Spleen (tissue), 11 donors: ENCODE data around the gene EME1. TPM values are rescaled to one million over a fixed set of nuclear protein-coding genes. Genes with fewer than 3 reads are reported as not detected.
"Not testable (repeated sequence)": the region's sequence is repeated elsewhere in the genome, so short reads cannot be mapped to it uniquely, and the experiment has no call there.

Experiments used
- DNase-seq: peaks from one replicate; pipeline ENCODE4 v3.0.0-alpha.2; 2020
- H3K27ac ChIP-seq, 8 donors: fragments of 200-600 bp; sonication (generic) in 7 of 8; 1 replicate in 4 of 8; 2 replicates in 4 of 8; pipeline versions ENCODE4 v1.5.0 to v1.8.0; 2016 to 2021; ENCODE audit warnings: inconsistent platforms in 4 of 8, mild to moderate bottlenecking in 4 of 8, moderate library complexity in 1 of 8
- H3K27me3 ChIP-seq, 7 donors: fragments of 200-600 bp; sonication (generic) in 6 of 7; replicated peaks in 1 of 7; 1 replicate in 4 of 7; 2 replicates in 3 of 7; pipeline versions ENCODE4 v1.5.0 to v1.8.0; 2016 to 2021; ENCODE audit warnings: inconsistent platforms in 3 of 7, mild to moderate bottlenecking in 1 of 7
- H3K36me3 ChIP-seq, 6 donors: fragments of 200-600 bp; sonication (generic) in 5 of 6; 1 replicate in 4 of 6; 2 replicates in 2 of 6; pipeline versions ENCODE4 v1.5.0 to v1.8.0; 2016 to 2021; ENCODE audit warnings: inconsistent platforms in 2 of 6
- H3K4me1 ChIP-seq, 6 donors: fragments of 200-600 bp; sonication (generic) in 5 of 6; 1 replicate in 3 of 6; 2 replicates in 3 of 6; pipeline versions ENCODE4 v1.5.0 to v1.8.0; 2016 to 2021; ENCODE audit warnings: inconsistent platforms in 3 of 6
- H3K4me3 ChIP-seq, 8 donors: fragments of 200-600 bp; sonication (generic) in 7 of 8; 1 replicate in 4 of 8; 2 replicates in 4 of 8; pipeline versions ENCODE4 v1.5.0 to v1.8.0; 2016 to 2021; ENCODE audit warnings: inconsistent platforms in 4 of 8, mild to moderate bottlenecking in 4 of 8, moderate library complexity in 2 of 8
- H3K9me3 ChIP-seq, 8 donors: fragments of 200-600 bp; sonication (generic) in 7 of 8; 1 replicate in 4 of 8; 2 replicates in 4 of 8; pipeline versions ENCODE4 v1.5.0 to v1.8.0; 2016 to 2021; ENCODE audit warnings: inconsistent platforms in 4 of 8
- POLR2A ChIP-seq, 3 donors: fragments of 450-650 bp; IDR thresholded peaks; one replicate each; pipeline ENCODE4 v1.5.1; 2017; ENCODE audit warnings: antibody characterized with exemption in 3 of 3, mild to moderate bottlenecking in 1 of 3
- POLR2AphosphoS5 ChIP-seq, 3 donors: sonication (generic); formaldehyde crosslinking; IDR thresholded peaks; one replicate each; pipeline ENCODE4 v1.5.1; 2017; ENCODE audit warnings: antibody characterized with exemption in 3 of 3
- WGBS, 5 donors: extraction: QIAGEN DNeasy Blood & Tissue Kit in 3 of 5; methylation state at CpG; one replicate each; pipeline versions ENCODE4 v1.1.5 to v1.1.7; 2013 to 2018; 5-methylcytosine and 5-hydroxymethylcytosine counted together
- intact Hi-C: fragments of 100-400 bp; cut with DNase I; formaldehyde crosslinking; loops from one replicate; pipeline ENCODE4 v1.15.0; 2023; ENCODE audit warnings: low total_unique reads
- polyA plus RNA-seq, 3 donors: library from polyadenylated mRNA; stranded (reverse); fragments of 200-250 nt; gene quantifications; one replicate each; pipeline ENCODE4 v1.2.1, GENCODE V29; 2013
- total RNA-seq, 7 donors: library from RNA; depleted of rRNA in 3 of 7; stranded (reverse); fragments of >200 nt in 3 of 7; fragmentation: NEBNext Ultra II Directional in 4 of 7; extraction: Animal tissue kit (Norgen Biotek cat#: 25700) in 4 of 7; gene quantifications; one replicate each; pipeline versions ENCODE4 v1.1.0 to v1.2.1, GENCODE V29; 2016 to 2021
- TF ChIP-seq, protein P1 (sequence below), 11 experiments: fragments of 200-600 bp in 7 of 11; fragments of 450-650 bp in 4 of 11; sonication (generic) in 4 of 11; IDR thresholded peaks in 8 of 11; conservative IDR thresholded peaks in 3 of 11; 1 replicate in 7 of 11; 2 replicates in 4 of 11; pipeline versions ENCODE4 v1.4.0 to v1.8.0; 2016 to 2021; ENCODE audit warnings: antibody characterized with exemption in 11 of 11, inconsistent platforms in 4 of 11, mild to moderate bottlenecking in 1 of 11
- donor health status: healthy with polysubstance abuse.
- donor health status: DM: no; HTN: no; CAD: no; lungs with moderate emphysema.
- donor health status: DM: no; HTN: no; CAD: no.
- donor health status: Bipolar disorder and iron deficiency.
- donor health status: healthy.
- donor health status: DM: no; HTN: no; CAD: no.
- donor health status: DM: yes; HTN: yes; CAD: no.

EME1 gene
- total and polyA plus RNA-seq, 10 donors = 0.66 to 3.6 (median 1.9) TPM

DNA sequence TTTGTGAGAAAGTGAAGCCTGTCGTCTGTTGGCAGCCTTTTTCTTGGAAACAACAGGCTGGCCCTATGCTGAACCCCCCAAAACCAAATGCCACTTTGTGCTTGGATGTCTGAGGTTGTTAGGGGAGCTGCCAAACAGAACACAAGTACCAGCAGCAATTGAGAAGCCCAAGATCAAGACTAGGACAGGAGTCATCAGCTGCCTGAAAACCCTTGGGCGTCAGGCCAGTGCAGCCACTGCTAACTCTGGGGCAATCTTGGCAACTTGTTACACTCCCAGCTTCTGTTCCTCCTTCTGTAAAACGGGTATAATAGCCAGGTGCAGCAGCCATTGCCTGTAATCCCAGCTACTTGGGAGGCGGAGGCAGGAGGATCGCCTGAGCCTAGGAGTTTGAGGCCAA is 33.5 kb downstream of the EME1 start:
- H3K36me3 ChIP-seq = no peaks in the 10 kb centered on the region
- H3K4me1 ChIP-seq = no peaks in the 10 kb centered on the region
- DNase-seq = no peak
- 70 to 80% (median 77%) methylated on average over 5 of the region's 5 CpGs for WGBS, 5 donors
- no peak for TF ChIP-seq POLR2AphosphoS5 (IDR thresholded peaks at IDR 0.05)
- TF ChIP-seq, protein P1, sequence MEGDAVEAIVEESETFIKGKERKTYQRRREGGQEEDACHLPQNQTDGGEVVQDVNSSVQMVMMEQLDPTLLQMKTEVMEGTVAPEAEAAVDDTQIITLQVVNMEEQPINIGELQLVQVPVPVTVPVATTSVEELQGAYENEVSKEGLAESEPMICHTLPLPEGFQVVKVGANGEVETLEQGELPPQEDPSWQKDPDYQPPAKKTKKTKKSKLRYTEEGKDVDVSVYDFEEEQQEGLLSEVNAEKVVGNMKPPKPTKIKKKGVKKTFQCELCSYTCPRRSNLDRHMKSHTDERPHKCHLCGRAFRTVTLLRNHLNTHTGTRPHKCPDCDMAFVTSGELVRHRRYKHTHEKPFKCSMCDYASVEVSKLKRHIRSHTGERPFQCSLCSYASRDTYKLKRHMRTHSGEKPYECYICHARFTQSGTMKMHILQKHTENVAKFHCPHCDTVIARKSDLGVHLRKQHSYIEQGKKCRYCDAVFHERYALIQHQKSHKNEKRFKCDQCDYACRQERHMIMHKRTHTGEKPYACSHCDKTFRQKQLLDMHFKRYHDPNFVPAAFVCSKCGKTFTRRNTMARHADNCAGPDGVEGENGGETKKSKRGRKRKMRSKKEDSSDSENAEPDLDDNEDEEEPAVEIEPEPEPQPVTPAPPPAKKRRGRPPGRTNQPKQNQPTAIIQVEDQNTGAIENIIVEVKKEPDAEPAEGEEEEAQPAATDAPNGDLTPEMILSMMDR (IDR thresholded peaks at IDR 0.05 in 8 of 11, conservative IDR thresholded peaks at IDR 0.05 in 3 of 11) = no peak
- TF ChIP-seq POLR2A (IDR thresholded peaks at IDR 0.05) = no peak
- H3K4me3 ChIP-seq = no peak overlapping the region
- intact Hi-C loops = no loop called here
- H3K27me3 ChIP-seq = peaks cover 0 to 5% (median 0%) of the 10 kb centered on the region in 7 donors
- no peak overlapping the region for H3K27ac ChIP-seq
- H3K9me3 ChIP-seq = no peaks in the 10 kb centered on the region

DNA sequence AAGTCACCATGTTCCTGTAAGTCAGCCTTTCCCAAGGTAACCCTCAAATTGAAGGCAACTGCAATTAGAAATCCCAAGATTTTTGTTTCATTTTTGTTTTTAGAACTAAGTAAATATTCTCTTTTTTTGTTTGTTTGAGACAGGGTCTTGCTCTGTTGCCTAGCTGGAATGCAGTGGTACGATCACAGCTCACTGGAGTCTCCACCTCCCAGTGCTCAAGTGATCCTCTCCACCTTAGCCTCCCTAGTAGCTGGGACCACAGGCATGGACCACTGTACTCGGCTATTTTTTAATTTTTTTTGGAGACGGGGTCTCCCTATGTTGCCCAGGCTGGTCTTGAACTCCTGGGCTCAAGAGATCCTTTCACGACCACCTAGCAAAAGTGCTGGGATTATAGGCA is 34.9 kb downstream of the EME1 start:
- H3K9me3 ChIP-seq = no peaks in the 10 kb centered on the region
- intact Hi-C loops = no loop called here
- peaks cover 0 to 5% (median 0%) of the 10 kb centered on the region in 7 donors for H3K27me3 ChIP-seq
- 66 to 84% (median 70%) methylated on average over 4 of the region's 4 CpGs for WGBS, 5 donors
- DNase-seq = no peak
- H3K4me3 ChIP-seq = no peak overlapping the region
- no peak overlapping the region for H3K27ac ChIP-seq
- no peak for TF ChIP-seq POLR2A (IDR thresholded peaks at IDR 0.05)
- TF ChIP-seq POLR2AphosphoS5 (IDR thresholded peaks at IDR 0.05) = no peak
- TF ChIP-seq, protein P1 (IDR thresholded peaks at IDR 0.05 in 8 of 11, conservative IDR thresholded peaks at IDR 0.05 in 3 of 11) = no peak
- no peaks in the 10 kb centered on the region for H3K4me1 ChIP-seq
- H3K36me3 ChIP-seq = no peaks in the 10 kb centered on the region

DNA sequence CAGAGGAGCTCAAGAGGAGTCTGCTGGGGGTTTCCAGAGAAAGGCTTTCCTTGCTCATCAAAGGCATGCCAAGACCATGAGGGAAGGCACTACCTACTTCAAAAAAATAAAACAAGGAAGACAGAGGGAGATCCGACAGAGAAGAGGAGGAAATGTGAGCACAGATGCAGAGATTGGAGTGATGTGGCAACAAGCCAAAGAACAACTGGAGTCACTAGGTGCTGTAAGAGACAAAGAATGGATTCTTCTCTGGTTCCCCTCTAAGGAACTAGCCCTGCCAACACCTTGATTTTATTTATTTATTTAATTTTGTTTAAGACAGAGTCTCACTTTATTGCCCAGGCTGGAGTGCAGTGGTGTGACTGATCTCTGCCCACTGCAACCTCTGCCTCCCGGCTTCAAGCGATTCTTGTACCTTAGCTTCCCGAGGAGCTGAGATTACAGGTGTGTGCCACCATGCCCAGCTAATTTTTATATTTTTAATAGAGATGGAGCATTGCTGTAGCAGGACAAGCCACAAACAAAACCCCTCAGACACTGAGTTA is 39.2 kb downstream of the EME1 start:
- Histone ChIP-seq H3K9me3 (no peaks in the 10 kb centered on the region), H3K36me3 (no peaks in the 10 kb centered on the region), H3K4me3 (no peak overlapping the region), H3K4me1 (no peaks in the 10 kb centered on the region), H3K27ac (no peak overlapping the region), H3K27me3 (no peaks in the 10 kb centered on the region)
- intact Hi-C loops = no loop called here
- TF ChIP-seq POLR2AphosphoS5 (IDR thresholded peaks at IDR 0.05) (no peak), POLR2A (IDR thresholded peaks at IDR 0.05) (no peak)
- TF ChIP-seq, protein P1 (IDR thresholded peaks at IDR 0.05 in 8 of 11, conservative IDR thresholded peaks at IDR 0.05 in 3 of 11) = no peak
- 78 to 86% (median 82%) methylated on average over 4 of the region's 4 CpGs for WGBS, 5 donors
- no peak for DNase-seq

DNA sequence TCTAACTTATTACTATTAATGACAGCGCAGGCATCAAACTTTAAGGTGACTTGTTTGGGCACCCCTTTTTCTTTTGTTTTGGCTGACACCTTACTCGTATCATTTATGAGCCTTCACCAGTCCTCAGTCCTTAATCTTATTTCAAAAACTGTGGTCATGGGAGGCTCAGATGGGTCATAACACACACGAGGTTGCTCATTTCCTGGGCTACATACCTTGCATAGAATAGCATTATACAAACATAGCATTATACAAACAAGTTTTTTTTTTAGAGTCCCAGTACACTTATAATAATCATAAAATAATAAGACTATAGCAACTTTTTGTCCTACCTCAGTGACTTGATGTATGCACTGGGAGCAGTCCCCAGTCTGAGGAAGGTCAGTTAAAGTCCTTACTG is 41.8 kb downstream of the EME1 start:
- no peak for DNase-seq
- Histone ChIP-seq H3K9me3 (peaks cover 0 to 8% (median 0%) of the 10 kb centered on the region in 8 donors), H3K36me3 (no peaks in the 10 kb centered on the region), H3K27ac (no peak overlapping the region), H3K4me3 (no peak overlapping the region), H3K4me1 (no peaks in the 10 kb centered on the region), H3K27me3 (no peaks in the 10 kb centered on the region)
- no peak for TF ChIP-seq POLR2A (IDR thresholded peaks at IDR 0.05)
- TF ChIP-seq, protein P1 (IDR thresholded peaks at IDR 0.05 in 8 of 11, conservative IDR thresholded peaks at IDR 0.05 in 3 of 11) = no peak
- no peak for TF ChIP-seq POLR2AphosphoS5 (IDR thresholded peaks at IDR 0.05)
- 80 to 84% (median 84%) methylated on average over 3 of the region's 3 CpGs for WGBS, 5 donors
- intact Hi-C loops = no loop called here

DNA sequence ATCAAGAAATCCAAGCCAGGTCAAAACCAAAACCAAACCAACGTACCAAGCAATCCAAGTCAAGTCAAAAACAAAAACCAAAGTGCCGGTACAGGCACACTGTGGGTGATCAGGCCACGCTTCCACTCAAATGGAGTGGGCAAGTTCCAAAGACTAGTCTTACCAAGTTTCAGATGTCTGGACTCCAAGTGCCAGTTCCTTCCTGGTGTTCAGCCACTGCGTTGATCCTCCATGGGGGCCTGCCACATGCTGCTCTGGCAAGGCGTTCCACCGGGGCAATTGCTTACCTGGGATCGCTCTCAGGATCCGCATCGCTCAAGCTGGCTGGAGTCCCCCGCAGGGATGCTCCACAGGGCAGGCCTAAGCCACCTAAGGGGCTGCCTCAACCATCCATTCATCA is 46.5 kb downstream of the EME1 start:
- peaks cover 7 to 39% (median 24%) of the 10 kb centered on the region in 6 donors for H3K4me1 ChIP-seq
- H3K9me3 ChIP-seq, H3K27ac ChIP-seq, H3K4me3 ChIP-seq, H3K27me3 ChIP-seq, intact Hi-C loops, DNase-seq, H3K36me3 ChIP-seq: not testable (repeated sequence)
- 96 to 98% (median 97%) methylated on average over 9 to 10 of the region's 10 CpGs for WGBS, 5 donors
